Measurements from ENCODE around the gene STRADA.

DNA sequence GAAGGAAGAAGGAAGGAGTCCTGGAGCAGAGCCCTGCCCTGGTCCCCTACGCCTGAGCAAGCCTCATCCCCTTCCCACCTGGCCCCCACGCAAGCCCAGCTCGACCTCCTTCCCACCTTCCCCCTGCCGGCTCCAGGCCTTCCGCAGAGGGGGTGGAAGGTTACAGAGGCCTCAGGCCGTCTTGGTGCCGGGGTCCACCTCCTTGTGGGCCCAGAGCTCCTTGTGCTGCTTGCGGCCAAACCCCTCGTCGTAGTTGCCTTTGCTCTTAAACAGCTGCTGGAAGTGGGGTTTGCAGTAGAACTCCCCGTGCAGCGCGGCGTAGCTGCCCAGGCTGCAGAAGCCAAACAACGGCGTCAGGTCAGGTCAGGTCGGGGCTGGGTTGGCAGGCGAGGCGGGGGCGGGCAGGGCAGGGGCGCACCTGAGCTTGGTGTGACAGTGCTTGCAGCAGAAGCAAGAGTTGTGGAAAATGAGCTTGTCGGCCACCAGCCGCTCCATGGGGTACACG lies 43.2 kb downstream of the STRADA start:
- TF ChIP-seq, protein P1, sequence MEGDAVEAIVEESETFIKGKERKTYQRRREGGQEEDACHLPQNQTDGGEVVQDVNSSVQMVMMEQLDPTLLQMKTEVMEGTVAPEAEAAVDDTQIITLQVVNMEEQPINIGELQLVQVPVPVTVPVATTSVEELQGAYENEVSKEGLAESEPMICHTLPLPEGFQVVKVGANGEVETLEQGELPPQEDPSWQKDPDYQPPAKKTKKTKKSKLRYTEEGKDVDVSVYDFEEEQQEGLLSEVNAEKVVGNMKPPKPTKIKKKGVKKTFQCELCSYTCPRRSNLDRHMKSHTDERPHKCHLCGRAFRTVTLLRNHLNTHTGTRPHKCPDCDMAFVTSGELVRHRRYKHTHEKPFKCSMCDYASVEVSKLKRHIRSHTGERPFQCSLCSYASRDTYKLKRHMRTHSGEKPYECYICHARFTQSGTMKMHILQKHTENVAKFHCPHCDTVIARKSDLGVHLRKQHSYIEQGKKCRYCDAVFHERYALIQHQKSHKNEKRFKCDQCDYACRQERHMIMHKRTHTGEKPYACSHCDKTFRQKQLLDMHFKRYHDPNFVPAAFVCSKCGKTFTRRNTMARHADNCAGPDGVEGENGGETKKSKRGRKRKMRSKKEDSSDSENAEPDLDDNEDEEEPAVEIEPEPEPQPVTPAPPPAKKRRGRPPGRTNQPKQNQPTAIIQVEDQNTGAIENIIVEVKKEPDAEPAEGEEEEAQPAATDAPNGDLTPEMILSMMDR (IDR thresholded peaks at IDR 0.05) = no peak
- TF ChIP-seq POLR2A (IDR thresholded peaks at IDR 0.05) (no peak), POLR2AphosphoS5 (IDR thresholded peaks at IDR 0.05) (no peak), EP300 (IDR thresholded peaks at IDR 0.05) (no peak)
